ENCODE data around the gene LRRC23. TPM values are rescaled to one million over a fixed set of nuclear protein-coding genes. Genes with fewer than 3 reads are reported as not detected.
A peak's percentile ranks its signal among the peaks of the same experiment; 100 is the strongest.
"Not testable (repeated sequence)": the region's sequence is repeated elsewhere in the genome, so short reads cannot be mapped to it uniquely, and the experiment has no call there.

Gene LRRC23
- total and polyA plus RNA-seq, 2 of the 4 experiments (the other 2 are of a cell fraction) = 11.1 to 11.4 TPM

DNA sequence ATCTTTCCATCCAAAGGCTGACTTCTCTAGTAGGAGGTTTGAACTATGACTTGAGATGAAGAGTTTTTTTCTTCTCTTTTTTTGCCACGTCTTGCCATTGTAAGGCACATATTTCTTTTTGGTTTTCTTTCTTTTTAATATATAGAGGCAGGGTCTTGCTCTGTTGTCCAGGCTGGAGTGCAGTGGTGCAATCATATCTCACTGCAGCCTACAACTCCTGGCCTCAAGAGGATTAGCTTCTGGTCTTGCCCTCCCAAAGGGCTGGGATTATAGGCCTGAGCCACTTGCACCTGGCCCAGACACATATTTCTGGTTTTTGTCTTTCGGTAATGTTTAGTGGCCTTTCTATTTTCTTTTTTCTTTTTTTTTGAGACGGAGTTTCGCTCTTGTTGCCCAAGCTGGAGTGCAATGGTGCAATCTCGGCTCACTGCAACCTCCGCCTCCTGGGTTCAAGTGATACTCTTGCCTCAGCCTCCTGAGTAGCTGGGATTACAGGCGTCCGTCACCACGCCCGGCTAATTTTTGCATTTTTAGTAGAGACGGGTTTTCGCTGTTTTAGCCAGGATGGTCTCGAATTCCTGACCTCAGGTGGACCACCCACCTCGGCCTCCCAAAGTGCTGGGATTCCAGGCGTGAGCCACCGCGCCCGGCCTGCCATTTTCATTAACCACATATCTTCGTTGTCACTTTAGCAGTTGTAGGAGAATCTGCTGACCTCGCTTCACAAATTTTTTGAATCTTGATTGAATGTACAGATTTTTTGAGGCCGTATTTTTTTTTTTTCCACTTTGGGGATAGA lies 14.6 kb upstream of the LRRC23 start:
- H3K18ac ChIP-seq (ENCODE audit: low read depth, low read length); dilution Hi-C loops (cut with HindIII; ENCODE audit: low sequenced_read_pairs, unreplicated experiment); H3K4me2 ChIP-seq (ENCODE audit: low read depth, low read length); in situ Hi-C loops (cut with MboI; ENCODE audit: low sequenced_read_pairs); H3K4me3 ChIP-seq (ENCODE audit: insufficient read depth, low read depth, low read length); DNase-seq; BruUV-seq (replicated peaks); H3K9ac ChIP-seq (ENCODE audit: low read depth, low read length); H3K36me3 ChIP-seq (ENCODE audit: control insufficient read depth, insufficient read depth, low read length); POLR2A ChIA-PET (ENCODE audit: unreplicated experiment); H2BK20ac ChIP-seq (ENCODE audit: low read depth, low read length); H3K27me3 ChIP-seq (ENCODE audit: control insufficient read depth, insufficient read depth, low read length); H4K20me1 ChIP-seq (ENCODE audit: insufficient read depth, low read length); ATAC-seq (ENCODE audit: low read depth); H3K4me1 ChIP-seq (ENCODE audit: control insufficient read depth, insufficient read depth, low read length); H2AK9ac ChIP-seq (replicated peaks; ENCODE audit: low read depth, low read length, poor library complexity); H3K27ac ChIP-seq (ENCODE audit: insufficient read depth, low read length); H2AFZ ChIP-seq (replicated peaks; ENCODE audit: low read length, poor library complexity); CTCF ChIA-PET; intact Hi-C loops (cut with micrococcal nuclease); H3K9me3 ChIP-seq (ENCODE audit: control insufficient read depth, insufficient read depth, low read length): not testable (repeated sequence)
- peak overlapping the region; percentile 63; the same call in 2 of the 3 replicates for H2BK15ac ChIP-seq (ENCODE audit: low read depth, low read length)
- peak overlapping the region; percentile 88; the same call in 1 of the 2 replicates for H2AK5ac ChIP-seq (ENCODE audit: low read depth, low read length)
- H4K91ac ChIP-seq (ENCODE audit: insufficient read depth, low read depth, low read length) = peak overlapping the region; percentile 92
- H3K14ac ChIP-seq (replicated peaks; ENCODE audit: low read depth, low read length) = peak overlapping the region; percentile 78
- H3K4ac ChIP-seq (ENCODE audit: low read depth, low read length) = peak overlapping the region; percentile 87; the same call in 1 of the 2 replicates
- peaks cover 5 to 20% of the 10 kb centered on the region in 2 experiments; a peak in 3 of 4 replicates for H3K79me1 ChIP-seq (ENCODE audit: low read depth in 1 of 2, low read length in 2 of 2)
- WGBS, 2 experiments (ENCODE audit: extremely low coverage in 2 of 2, insufficient read length in 1 of 2) = 85% methylated on average over 5 of the region's 21 CpGs; no CpG with 5 or more reads in 1 of the 2 experiments
- peak overlapping the region; percentile 75 for H2BK120ac ChIP-seq (ENCODE audit: low read depth, low read length)
- H4K8ac ChIP-seq (ENCODE audit: low read depth in 2 of 2, low read length in 2 of 2) = peak overlapping the region; percentile 85 to 99
- H3K23ac ChIP-seq (ENCODE audit: low read depth, low read length) = peak overlapping the region; percentile 76
- peak overlapping the region; percentile 84; the same call in 1 of the 2 replicates for H3K56ac ChIP-seq (ENCODE audit: extremely low read depth, insufficient read depth, low read length)
- 0 out of 2 replicates have a peak, but pooled peaks cover 12% of the 10 kb centered on the region for H3K9me1 ChIP-seq (ENCODE audit: insufficient read depth, low read length)
- peak overlapping the region; percentile 86 for H2BK5ac ChIP-seq (ENCODE audit: low read depth, low read length, poor library complexity, severe bottlenecking)
- H4K5ac ChIP-seq (ENCODE audit: low read depth, low read length) = peak overlapping the region; percentile 96; the same call in 1 of the 2 replicates
